ENCODE data around the gene PRUNE2. TPM values are rescaled to one million over a fixed set of nuclear protein-coding genes. Genes with fewer than 3 reads are reported as not detected.

The PRUNE2 gene
- polyA plus RNA-seq, 1 donor from 2014 or later: not detected

- H3K27me3 Mint-ChIP-seq: peaks cover 8% of the 10 kb centered on the region
These were observed 313.0 kb downstream of the PRUNE2 start for GRCh38 chr9:76592974-76593347.

GRCh38 chr9:76592091-76592973, 313.6 kb downstream of the PRUNE2 start:
- Mint-ChIP-seq H3K27ac (no peak overlapping the region), H3K36me3 (peaks cover 1% of the 10 kb centered on the region), H3K9me3 (no peaks in the 10 kb centered on the region), H3K4me3 (no peak overlapping the region), H3K4me1 (peaks cover 0 to 1% (median 0%) of the 10 kb centered on the region in 3 donors), H3K27me3 (peaks cover 8% of the 10 kb centered on the region)

More at GRCh38 chr9:76592974-76593347, 313.0 kb downstream of the PRUNE2 start:
- no peaks in the 10 kb centered on the region for H3K9me3 Mint-ChIP-seq
- H3K27ac Mint-ChIP-seq: no peak overlapping the region
- H3K4me1 Mint-ChIP-seq: peaks cover 0 to 1% (median 0%) of the 10 kb centered on the region in 3 donors
- H3K4me3 Mint-ChIP-seq: no peak overlapping the region
- peaks cover 1% of the 10 kb centered on the region for H3K36me3 Mint-ChIP-seq

GRCh38 chr9:76591256-76591950, 314.5 kb downstream of the PRUNE2 start:
- H3K4me3 Mint-ChIP-seq: no peak overlapping the region
- H3K4me1 Mint-ChIP-seq: peaks cover 0 to 1% (median 0%) of the 10 kb centered on the region in 3 donors
- no peak overlapping the region for H3K27ac Mint-ChIP-seq
- H3K36me3 Mint-ChIP-seq: peaks cover 1% of the 10 kb centered on the region
- H3K27me3 Mint-ChIP-seq: peaks cover 8% of the 10 kb centered on the region
- no peaks in the 10 kb centered on the region for H3K9me3 Mint-ChIP-seq

DNA sequence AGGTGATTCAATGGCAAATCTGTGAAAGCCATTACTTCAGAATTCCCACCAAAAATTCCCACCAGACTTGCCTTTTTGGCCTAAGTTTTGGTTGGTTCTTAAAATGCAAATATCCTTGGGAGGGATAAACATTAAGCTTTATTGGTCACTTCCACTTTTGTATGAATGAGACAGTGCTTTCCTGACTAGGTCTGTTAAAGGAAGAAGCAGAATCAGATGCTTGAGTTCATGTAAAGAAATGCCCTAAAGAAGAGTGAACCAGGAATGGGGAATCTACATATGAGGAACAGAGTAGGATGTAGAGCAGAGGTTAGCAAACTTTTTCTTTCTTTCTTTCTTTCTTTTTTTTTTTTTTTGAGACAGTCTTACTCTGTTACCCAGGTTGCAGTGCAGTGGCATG, 317.6 kb downstream of the PRUNE2 start:
- Mint-ChIP-seq H3K4me1 (peaks cover 0 to 3% (median 0%) of the 10 kb centered on the region in 3 donors), H3K27me3 (peaks cover 6% of the 10 kb centered on the region), H3K4me3 (no peak overlapping the region), H3K36me3 (peaks cover 1% of the 10 kb centered on the region), H3K9me3 (no peaks in the 10 kb centered on the region), H3K27ac (no peak overlapping the region)

GRCh38 chr9:76586390-76587314, 319.3 kb downstream of the PRUNE2 start:
- Mint-ChIP-seq H3K4me1 (peaks cover 0 to 3% (median 0%) of the 10 kb centered on the region in 3 donors), H3K36me3 (peaks cover 5% of the 10 kb centered on the region), H3K4me3 (no peak overlapping the region), H3K27me3 (peaks cover 5% of the 10 kb centered on the region), H3K9me3 (no peaks in the 10 kb centered on the region), H3K27ac (no peak overlapping the region)

DNA sequence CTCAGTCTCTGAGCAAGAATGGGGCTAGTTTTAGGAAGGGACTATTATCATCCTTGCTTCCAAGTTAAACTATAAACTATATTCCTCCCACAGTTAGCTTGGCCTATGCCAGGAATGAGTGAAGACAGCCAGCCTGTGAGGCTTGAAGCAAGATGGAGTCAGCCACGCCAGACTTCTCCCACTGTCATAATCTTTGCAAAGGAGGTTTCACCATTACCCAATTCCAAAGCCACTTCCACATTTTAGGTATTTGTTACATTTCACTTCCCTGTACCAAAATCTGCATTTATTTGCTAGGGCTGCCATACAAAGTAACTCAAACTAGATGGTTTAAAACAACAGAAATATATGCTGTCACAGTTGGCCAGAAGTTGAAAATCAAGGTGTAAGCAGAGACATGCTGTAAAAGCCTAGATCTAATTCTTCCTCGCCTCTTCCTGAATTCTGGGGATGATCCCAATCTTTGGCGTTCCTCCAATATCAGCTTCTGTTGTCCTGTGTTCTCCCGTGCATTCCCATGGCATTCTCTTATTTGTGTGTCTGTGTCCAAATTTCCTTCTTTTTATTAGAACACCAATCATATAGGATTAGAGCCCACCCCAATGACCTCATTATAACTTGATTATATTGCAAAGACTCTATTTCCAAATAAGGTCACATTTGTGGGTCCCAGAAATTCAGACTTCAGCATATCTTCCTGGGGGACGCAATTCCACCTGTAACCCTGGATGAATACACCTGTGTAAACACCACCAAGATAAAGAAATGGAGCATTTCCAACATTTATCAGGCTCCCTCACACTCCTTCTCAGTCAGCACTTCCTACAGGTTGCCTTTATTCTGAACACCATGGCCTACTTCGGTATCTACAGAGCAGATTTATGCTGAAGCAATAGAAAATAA, 320.2 kb downstream of the PRUNE2 start:
- no peak overlapping the region for H3K4me3 Mint-ChIP-seq
- H3K27me3 Mint-ChIP-seq: peaks cover 3% of the 10 kb centered on the region
- peaks cover 5% of the 10 kb centered on the region for H3K36me3 Mint-ChIP-seq
- H3K4me1 Mint-ChIP-seq: peaks cover 0 to 3% (median 0%) of the 10 kb centered on the region in 3 donors
- no peak overlapping the region for H3K27ac Mint-ChIP-seq
- H3K9me3 Mint-ChIP-seq: no peaks in the 10 kb centered on the region

GRCh38 chr9:76583256-76583655, 322.7 kb downstream of the PRUNE2 start:
- peaks cover 14% of the 10 kb centered on the region for H3K27me3 Mint-ChIP-seq
- H3K4me1 Mint-ChIP-seq: peaks cover 0 to 4% (median 1%) of the 10 kb centered on the region in 3 donors
- no peak overlapping the region for H3K4me3 Mint-ChIP-seq
- H3K9me3 Mint-ChIP-seq: no peaks in the 10 kb centered on the region
- no peak overlapping the region for H3K27ac Mint-ChIP-seq
- peaks cover 4% of the 10 kb centered on the region for H3K36me3 Mint-ChIP-seq

DNA sequence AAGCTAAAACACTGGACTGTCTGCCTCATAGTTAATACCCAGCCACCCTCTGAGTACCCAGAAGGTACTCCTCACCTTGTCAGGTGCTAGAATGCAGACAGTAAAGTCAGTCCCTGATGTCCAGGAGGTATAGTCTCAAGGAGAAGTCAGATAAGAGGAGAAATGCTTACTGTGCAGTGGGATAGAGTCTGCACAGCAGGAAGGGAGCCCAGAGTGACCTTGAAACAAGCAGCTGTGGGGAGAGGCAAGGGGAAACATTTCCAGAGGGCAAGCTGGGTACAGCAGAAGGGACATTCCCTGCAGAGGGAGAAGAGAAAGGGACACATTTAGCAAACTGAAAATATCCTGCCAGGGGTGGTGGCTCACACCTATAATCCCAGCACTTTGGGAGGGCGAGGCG, 324.2 kb downstream of the PRUNE2 start:
- H3K9me3 Mint-ChIP-seq: peaks cover 0 to 4% (median 2%) of the 10 kb centered on the region in 3 donors
- H3K4me1 Mint-ChIP-seq: peaks cover 1 to 9% (median 6%) of the 10 kb centered on the region in 3 donors
- H3K36me3 Mint-ChIP-seq: peaks cover 4% of the 10 kb centered on the region
- peak overlapping the region in 1 of 3 donors; percentile 38 for H3K27ac Mint-ChIP-seq
- H3K27me3 Mint-ChIP-seq: peaks cover 24% of the 10 kb centered on the region
- no peak overlapping the region for H3K4me3 Mint-ChIP-seq

DNA sequence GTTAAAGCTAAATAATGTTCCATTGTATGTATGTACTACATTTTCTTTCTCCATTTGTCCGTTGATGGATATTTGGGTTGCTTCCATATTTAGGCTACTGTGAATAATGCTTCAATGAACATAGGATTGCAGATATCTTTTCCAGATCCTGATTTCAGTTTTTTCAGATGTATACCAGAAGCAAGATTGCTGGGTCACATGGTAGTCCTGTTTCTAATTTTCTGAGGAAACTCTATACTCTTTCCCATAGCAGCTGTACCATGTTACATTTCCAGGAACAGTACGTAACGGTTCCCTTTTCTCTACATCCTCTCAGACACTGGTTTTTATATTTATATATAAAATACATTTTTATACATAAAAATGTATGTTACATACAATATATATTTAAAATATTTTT, 325.1 kb downstream of the PRUNE2 start:
- Mint-ChIP-seq H3K36me3 (peaks cover 4% of the 10 kb centered on the region), H3K4me1 (peaks cover under 1 to 13% (median 12%) of the 10 kb centered on the region in 3 donors), H3K27me3 (peaks cover 26% of the 10 kb centered on the region), H3K27ac (no peak overlapping the region), H3K9me3 (peaks cover 0 to 4% (median 4%) of the 10 kb centered on the region in 3 donors), H3K4me3 (no peak overlapping the region)

DNA sequence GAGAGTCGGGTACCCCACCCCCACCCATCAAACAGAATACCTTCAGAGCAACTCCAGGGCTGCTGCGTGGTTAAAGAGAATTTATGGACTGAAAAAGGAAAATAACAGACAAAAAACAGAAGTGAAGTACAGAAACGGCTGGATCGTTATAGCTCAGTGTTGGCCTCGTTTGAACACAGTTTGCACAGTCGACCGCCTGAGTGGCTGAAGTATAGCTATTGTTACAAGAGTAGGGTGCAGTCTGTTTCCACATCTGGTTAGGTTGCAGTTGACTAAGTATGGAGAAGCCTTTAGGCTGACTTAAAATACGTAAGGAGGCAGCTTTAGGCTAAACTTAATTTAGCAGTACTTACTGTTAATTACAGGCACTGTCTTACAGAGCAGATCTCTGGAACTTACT, 325.7 kb downstream of the PRUNE2 start:
- Mint-ChIP-seq H3K9me3 (peaks cover 0 to 4% (median 4%) of the 10 kb centered on the region in 3 donors), H3K4me1 (peaks cover 0 to 13% (median 12%) of the 10 kb centered on the region in 3 donors), H3K4me3 (no peak overlapping the region)

GRCh38 chr9:76576344-76576743, 329.6 kb downstream of the PRUNE2 start:
- H3K27me3 Mint-ChIP-seq: peaks cover 38% of the 10 kb centered on the region
- H3K4me1 Mint-ChIP-seq: peaks cover 0 to 21% (median 20%) of the 10 kb centered on the region in 3 donors
- H3K4me3 Mint-ChIP-seq: peak overlapping the region in 2 of 4 donors; percentile 44 to 51
- peak overlapping the region in 1 of 3 donors; percentile 76 for H3K27ac Mint-ChIP-seq
- H3K36me3 Mint-ChIP-seq: no peaks in the 10 kb centered on the region
- peaks cover 0 to 4% (median 4%) of the 10 kb centered on the region in 3 donors for H3K9me3 Mint-ChIP-seq

More for the DNA sequence above, 325.7 kb downstream of the PRUNE2 start:
- peaks cover 28% of the 10 kb centered on the region for H3K27me3 Mint-ChIP-seq
- peaks cover 4% of the 10 kb centered on the region for H3K36me3 Mint-ChIP-seq
- no peak overlapping the region for H3K27ac Mint-ChIP-seq

GRCh38 chr9:76575761-76576160, 330.2 kb downstream of the PRUNE2 start:
- Mint-ChIP-seq H3K27me3 (peaks cover 38% of the 10 kb centered on the region), H3K9me3 (peaks cover 0 to 9% (median 4%) of the 10 kb centered on the region in 3 donors), H3K4me3 (peak overlapping the region in 1 of 4 donors; percentile 6), H3K4me1 (peaks cover 0 to 24% (median 24%) of the 10 kb centered on the region in 3 donors), H3K27ac (no peak overlapping the region), H3K36me3 (no peaks in the 10 kb centered on the region)

- H3K27me3 Mint-ChIP-seq: peaks cover 34% of the 10 kb centered on the region
- peaks cover 0 to 24% (median 23%) of the 10 kb centered on the region in 3 donors for H3K4me1 Mint-ChIP-seq
- no peak overlapping the region for H3K4me3 Mint-ChIP-seq
- H3K36me3 Mint-ChIP-seq: no peaks in the 10 kb centered on the region
- H3K9me3 Mint-ChIP-seq: peaks cover 0 to 13% (median 4%) of the 10 kb centered on the region in 3 donors
- peak overlapping the region in 1 of 3 donors; percentile 71 for H3K27ac Mint-ChIP-seq
These were observed 331.8 kb downstream of the PRUNE2 start for GRCh38 chr9:76573905-76574760.

Data from IgD-negative memory B cell (primary cell).